K562 (cell line): ENCODE results near the gene UQCRH. TPM values are rescaled to one million over a fixed set of nuclear protein-coding genes. Genes with fewer than 3 reads are reported as not detected.

Experiments used
- E2F3 ChIP-seq: fragments of 250-450 bp; sonication (Bioruptor Pico); IDR thresholded peaks from 2 replicates; pipeline ENCODE4 v1.4.0; 2020; ENCODE audit warnings: mild to moderate bottlenecking
- HDGF ChIP-seq: fragments of 450-650 bp; IDR thresholded peaks from 2 replicates; pipeline ENCODE4 v1.6.1; 2016
- HOXB6 ChIP-seq: fragments of 250-450 bp; sonication (Bioruptor Pico); IDR thresholded peaks from 2 replicates; pipeline ENCODE4 v1.5.1; 2022; ENCODE audit warnings: mild to moderate bottlenecking, borderline replicate concordance
- KDM2B ChIP-seq: fragments of 250-450 bp; sonication (Bioruptor Pico); IDR thresholded peaks from 2 replicates; pipeline ENCODE4 v1.8.0; 2021; ENCODE audit warnings: mild to moderate bottlenecking, moderate library complexity
- KLF1 ChIP-seq: fragments of 450-650 bp; IDR thresholded peaks from 2 replicates; pipeline ENCODE4 v1.6.1; 2016; ENCODE audit warnings: missing genetic modification characterization, missing compliant biosample characterization
- L3MBTL2 ChIP-seq: fragments of 450-650 bp; IDR thresholded peaks from 2 replicates; pipeline ENCODE4 v1.6.1; 2016; ENCODE audit warnings: mild to moderate bottlenecking, moderate library complexity
- NFIC ChIP-seq: fragments of 450-650 bp; IDR thresholded peaks from 2 replicates; pipeline ENCODE4 v1.6.1; 2017; ENCODE audit warnings: mild to moderate bottlenecking, inconsistent platforms
- NFYB ChIP-seq: IDR thresholded peaks from 2 replicates; pipeline ENCODE4 v1.6.1; 2011; ENCODE audit warnings: mild to moderate bottlenecking, moderate library complexity; ENCODE audit not compliant: insufficient read length; ENCODE audit errors: extremely low read depth
- PURB ChIP-seq: sonication (generic); formaldehyde crosslinking; IDR thresholded peaks from 2 replicates; pipeline ENCODE4 v1.9.0; 2021; ENCODE audit warnings: low read depth, mild to moderate bottlenecking, missing genetic modification reagents
- SMARCC2 ChIP-seq: fragments of 450-650 bp; IDR thresholded peaks from 2 replicates; pipeline ENCODE4 v1.6.1; 2017; ENCODE audit warnings: antibody characterized with exemption, moderate library complexity, mild to moderate bottlenecking, low read depth
- SP2 ChIP-seq: IDR thresholded peaks from 2 replicates; pipeline ENCODE4 v1.6.1; 2011; ENCODE audit warnings: mild to moderate bottlenecking, low read depth, low read length, moderate library complexity; ENCODE audit not compliant: poor library complexity, severe bottlenecking; ENCODE audit errors: extremely low read depth
- TAF1 ChIP-seq: IDR thresholded peaks from 2 replicates; pipeline ENCODE4 v1.6.1; 2011; ENCODE audit warnings: mild to moderate bottlenecking, low read length, moderate library complexity; ENCODE audit not compliant: insufficient read depth, control insufficient read depth, severe bottlenecking; ENCODE audit errors: extremely low read depth
- ZNF232 ChIP-seq: sonication (generic); formaldehyde crosslinking; IDR thresholded peaks from 2 replicates; pipeline ENCODE4 v1.8.0; 2022; ENCODE audit warnings: mild to moderate bottlenecking, missing genetic modification reagents
- polyA plus RNA-seq, 8 experiments: library from polyadenylated mRNA; depleted of rRNA in 4 of 8; stranded (reverse) in 5 of 8; unstranded in 3 of 8; fragments of >200 nt; fragmentation: Nextera tagmentation in 2 of 8; fragmentation: Illumina TruSeq in 1 of 8; extraction: Ambion mirVana in 2 of 8; extraction: Trizol in 1 of 8; gene quantifications; 2 replicates each; pipeline versions ENCODE4 v1.2.1 to v1.2.3, GENCODE V29; 2011 to 2014; ENCODE audit warnings: inconsistent platforms in 1 of 8, missing spikeins in 1 of 8
- total RNA-seq, 7 experiments: library from RNA; depleted of rRNA in 6 of 7; stranded (reverse); fragments of >200 nt in 6 of 7; fragmentation: Illumina TruSeq in 2 of 7; extraction: Trizol in 2 of 7; gene quantifications; 2 replicates each; pipeline versions ENCODE4 v1.2.1 to v1.2.3, GENCODE V29; 2011 to 2021; ENCODE audit warnings: low replicate concordance in 1 of 7
- TF ChIP-seq, protein P1 (sequence below): sonication (generic); formaldehyde crosslinking; IDR thresholded peaks from 2 replicates; pipeline ENCODE4 v1.8.1; 2023; ENCODE audit warnings: mild to moderate bottlenecking, missing genetic modification reagents
- TF ChIP-seq, protein P2 (sequence below): fragments of 200-800 bp; sonication (Bioruptor generic); IDR thresholded peaks from 2 replicates; pipeline ENCODE4 v1.6.1; 2017; ENCODE audit warnings: missing genetic modification characterization, missing compliant biosample characterization
- TF ChIP-seq, protein P3 (sequence below), 2 experiments: fragments of 450-650 bp; IDR thresholded peaks; 2 replicates each; pipeline ENCODE4 v1.6.1; 2016; ENCODE audit warnings: mild to moderate bottlenecking in 2 of 2, borderline replicate concordance in 1 of 2, low read depth in 1 of 2, moderate library complexity in 1 of 2

The UQCRH gene
- total and polyA plus RNA-seq, 9 of the 15 experiments (the other 6 are each of a cell fraction or from before 2014, with no cell fraction given): 1,267 to 5,184 (median 2,410) TPM

DNA sequence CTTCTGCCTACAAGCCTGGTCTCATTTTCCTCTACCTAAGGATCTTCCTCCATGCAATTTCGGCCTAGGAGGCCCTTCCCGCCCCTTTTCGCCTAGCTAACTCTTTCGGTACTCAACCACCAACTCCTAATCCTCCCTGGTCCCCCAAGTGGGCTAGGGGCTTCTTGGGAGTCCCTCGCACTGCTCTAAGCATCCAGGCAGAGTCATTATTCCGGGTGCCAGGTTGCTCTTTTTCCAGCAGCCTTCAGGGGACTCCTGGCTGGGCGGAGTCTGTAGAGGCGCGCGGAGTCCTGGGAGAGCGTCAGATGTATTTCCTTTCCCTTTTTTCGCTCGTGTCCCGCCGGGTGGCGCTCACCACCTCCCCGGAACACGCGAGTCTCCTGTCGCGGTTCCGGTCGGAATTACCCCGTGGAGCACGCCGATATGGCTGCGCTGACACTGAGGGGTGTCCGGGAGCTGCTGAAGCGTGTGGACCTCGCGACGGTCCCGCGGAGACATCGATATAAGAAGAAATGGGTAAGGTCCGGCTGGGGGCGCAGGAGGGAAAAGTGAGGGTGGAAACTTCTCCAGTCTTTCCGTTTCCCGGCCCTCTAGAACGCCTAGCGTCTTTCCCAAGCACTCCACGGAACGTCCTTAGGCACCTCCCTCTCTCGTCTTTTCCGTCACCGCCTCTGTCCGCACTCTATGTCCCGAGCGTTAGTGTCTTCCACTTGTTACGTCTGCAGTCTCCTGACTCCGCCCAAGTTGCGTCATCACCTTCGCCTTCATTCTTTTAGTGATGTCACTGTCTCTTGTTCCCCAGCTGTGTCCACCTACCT lies 37.1 kb downstream of the UQCRH start, which contains the start of gene NSUN4 (continued):
- peak; percentile 99 for TF ChIP-seq TAF1
- no peak for TF ChIP-seq PURB (CRISPR knock-in tag)
- TF ChIP-seq NFYB: no peak
- TF ChIP-seq, protein P1, sequence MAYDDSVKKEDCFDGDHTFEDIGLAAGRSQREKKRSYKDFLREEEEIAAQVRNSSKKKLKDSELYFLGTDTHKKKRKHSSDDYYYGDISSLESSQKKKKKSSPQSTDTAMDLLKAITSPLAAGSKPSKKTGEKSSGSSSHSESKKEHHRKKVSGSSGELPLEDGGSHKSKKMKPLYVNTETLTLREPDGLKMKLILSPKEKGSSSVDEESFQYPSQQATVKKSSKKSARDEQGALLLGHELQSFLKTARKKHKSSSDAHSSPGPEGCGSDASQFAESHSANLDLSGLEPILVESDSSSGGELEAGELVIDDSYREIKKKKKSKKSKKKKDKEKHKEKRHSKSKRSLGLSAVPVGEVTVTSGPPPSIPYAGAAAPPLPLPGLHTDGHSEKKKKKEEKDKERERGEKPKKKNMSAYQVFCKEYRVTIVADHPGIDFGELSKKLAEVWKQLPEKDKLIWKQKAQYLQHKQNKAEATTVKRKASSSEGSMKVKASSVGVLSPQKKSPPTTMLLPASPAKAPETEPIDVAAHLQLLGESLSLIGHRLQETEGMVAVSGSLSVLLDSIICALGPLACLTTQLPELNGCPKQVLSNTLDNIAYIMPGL: peak; percentile 96; the same call in 1 of the 2 replicates
- TF ChIP-seq NFIC: peak; percentile 67
- TF ChIP-seq HOXB6 (CRISPR knock-in tag): no peak
- TF ChIP-seq SMARCC2: no peak
- 0 out of 2 replicates have a peak, but pooled peaks have one; percentile 48 for TF ChIP-seq HDGF
- TF ChIP-seq, protein P2, sequence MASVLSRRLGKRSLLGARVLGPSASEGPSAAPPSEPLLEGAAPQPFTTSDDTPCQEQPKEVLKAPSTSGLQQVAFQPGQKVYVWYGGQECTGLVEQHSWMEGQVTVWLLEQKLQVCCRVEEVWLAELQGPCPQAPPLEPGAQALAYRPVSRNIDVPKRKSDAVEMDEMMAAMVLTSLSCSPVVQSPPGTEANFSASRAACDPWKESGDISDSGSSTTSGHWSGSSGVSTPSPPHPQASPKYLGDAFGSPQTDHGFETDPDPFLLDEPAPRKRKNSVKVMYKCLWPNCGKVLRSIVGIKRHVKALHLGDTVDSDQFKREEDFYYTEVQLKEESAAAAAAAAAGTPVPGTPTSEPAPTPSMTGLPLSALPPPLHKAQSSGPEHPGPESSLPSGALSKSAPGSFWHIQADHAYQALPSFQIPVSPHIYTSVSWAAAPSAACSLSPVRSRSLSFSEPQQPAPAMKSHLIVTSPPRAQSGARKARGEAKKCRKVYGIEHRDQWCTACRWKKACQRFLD (CRISPR knock-in tag): no peak; the same call in 1 of the 2 replicates
- TF ChIP-seq SP2: no peak
- peak; percentile 87; the same call in 1 of the 2 replicates for TF ChIP-seq KLF1 (tag)
- TF ChIP-seq ZNF232 (CRISPR knock-in tag): no peak
- peak; percentile 53 for TF ChIP-seq E2F3
- peak; percentile 87 for TF ChIP-seq L3MBTL2
- TF ChIP-seq KDM2B: peak; percentile 92
- TF ChIP-seq, protein P3, sequence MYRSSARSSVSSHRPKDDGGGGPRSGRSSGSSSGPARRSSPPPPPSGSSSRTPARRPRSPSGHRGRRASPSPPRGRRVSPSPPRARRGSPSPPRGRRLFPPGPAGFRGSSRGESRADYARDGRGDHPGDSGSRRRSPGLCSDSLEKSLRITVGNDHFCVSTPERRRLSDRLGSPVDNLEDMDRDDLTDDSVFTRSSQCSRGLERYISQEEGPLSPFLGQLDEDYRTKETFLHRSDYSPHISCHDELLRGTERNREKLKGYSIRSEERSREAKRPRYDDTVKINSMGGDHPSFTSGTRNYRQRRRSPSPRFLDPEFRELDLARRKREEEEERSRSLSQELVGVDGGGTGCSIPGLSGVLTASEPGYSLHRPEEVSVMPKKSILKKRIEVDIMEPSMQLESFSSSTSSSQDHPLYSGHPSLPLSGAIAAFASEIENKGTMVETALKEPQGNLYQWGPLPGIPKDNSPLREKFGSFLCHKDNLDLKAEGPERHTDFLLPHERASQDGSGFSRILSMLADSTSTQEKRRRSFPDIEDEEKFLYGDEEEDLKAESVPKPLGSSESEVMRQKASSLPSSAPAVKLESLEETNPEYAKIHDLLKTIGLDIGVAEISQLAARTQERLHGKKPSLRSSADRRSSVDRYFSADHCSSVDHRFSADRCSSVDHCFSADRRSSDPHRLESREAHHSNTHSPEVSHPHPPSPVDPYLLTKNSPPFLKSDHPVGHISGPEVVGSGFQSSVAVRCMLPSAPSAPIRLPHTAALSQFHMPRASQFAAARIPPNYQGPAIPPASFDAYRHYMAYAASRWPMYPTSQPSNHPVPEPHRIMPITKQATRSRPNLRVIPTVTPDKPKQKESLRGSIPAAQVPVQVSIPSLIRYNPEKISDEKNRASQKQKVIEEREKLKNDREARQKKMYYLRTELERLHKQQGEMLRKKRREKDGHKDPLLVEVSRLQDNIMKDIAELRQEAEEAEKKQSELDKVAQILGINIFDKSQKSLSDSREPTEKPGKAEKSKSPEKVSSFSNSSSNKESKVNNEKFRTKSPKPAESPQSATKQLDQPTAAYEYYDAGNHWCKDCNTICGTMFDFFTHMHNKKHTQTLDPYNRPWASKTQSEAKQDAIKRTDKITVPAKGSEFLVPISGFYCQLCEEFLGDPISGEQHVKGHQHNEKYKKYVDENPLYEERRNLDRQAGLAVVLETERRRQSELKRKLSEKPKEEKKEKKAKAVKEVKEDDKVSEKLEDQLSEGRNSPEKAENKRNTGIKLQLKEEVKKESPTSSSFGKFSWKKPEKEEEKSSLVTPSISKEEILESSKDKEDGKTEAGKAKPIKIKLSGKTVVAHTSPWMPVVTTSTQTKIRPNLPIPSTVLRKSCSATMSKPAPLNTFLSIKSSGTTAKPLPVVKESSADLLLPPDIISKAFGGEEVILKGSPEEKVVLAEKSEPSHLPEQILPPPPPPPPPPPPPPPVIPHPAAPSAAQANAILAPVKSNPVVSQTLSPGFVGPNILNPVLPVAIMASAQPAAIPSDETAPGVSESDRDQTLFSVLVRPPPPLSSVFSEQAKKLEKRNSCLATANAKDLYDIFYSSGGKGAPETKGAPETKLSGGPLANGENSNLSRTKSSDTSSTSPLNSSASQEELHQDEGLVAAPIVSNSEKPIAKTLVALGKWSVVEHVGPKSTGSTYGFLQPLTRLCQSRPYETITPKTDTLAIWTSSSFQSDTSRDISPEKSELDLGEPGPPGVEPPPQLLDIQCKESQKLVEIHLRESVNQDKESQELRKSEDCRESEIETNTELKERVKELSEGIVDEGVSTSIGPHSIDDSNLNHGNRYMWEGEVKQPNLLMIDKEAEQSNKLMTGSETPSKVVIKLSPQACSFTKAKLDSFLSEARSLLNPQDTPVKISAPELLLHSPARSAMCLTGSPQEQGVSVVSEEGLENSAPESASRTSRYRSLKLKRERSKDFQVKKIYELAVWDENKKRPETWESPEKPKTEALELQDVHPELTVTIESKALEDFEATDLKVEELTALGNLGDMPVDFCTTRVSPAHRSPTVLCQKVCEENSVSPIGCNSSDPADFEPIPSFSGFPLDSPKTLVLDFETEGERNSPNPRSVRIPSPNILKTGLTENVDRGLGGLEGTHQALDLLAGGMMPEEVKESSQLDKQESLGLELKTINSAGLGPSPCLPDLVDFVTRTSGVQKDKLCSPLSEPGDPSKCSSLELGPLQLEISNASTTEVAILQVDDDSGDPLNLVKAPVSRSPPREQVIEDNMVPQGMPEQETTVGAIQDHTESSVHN (IDR thresholded peaks at IDR 0.05; ENCODE audit: borderline replicate concordance in 1 of 2, low read depth in 1 of 2): peak in 1 of 2 experiments; percentile 79; a peak in 1 of 4 replicates
